ENCODE results near the gene PLEKHG3. TPM values are rescaled to one million over a fixed set of nuclear protein-coding genes. Genes with fewer than 3 reads are reported as not detected.

The PLEKHG3 gene
- total and polyA plus RNA-seq, 4 donors: 8.4 to 21.3 (median 14.6) TPM

DNA sequence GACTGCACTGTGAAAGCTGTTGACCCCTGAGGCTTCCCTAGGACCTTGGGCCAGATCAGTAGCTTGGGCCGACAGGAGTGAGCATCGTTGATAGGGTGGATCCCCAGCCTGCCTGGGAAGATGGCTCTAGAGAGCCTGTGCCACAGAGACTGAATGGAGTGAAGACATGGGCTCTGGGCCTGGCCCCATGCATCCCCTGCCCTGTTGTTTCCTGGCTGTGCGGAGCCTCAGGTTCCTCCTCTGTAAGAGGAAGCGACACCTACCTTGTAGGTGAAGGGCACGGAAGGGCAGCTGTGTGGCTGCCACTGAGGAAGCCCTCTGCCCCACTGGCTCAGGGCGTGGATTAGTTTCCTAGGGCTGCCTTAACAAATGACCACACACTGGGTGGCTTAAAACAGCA is 23.9 kb downstream of the PLEKHG3 start:
- 92% methylated on average over 6 of the region's 6 CpGs for WGBS
- Histone ChIP-seq H3K27me3 (ENCODE audit: control insufficient read depth in 4 of 4, insufficient read depth in 4 of 4, low read length in 3 of 4) (no peaks in the 10 kb centered on the region), H3K4me1 (ENCODE audit: control insufficient read depth in 4 of 4, insufficient read depth in 4 of 4, low read length in 3 of 4) (peaks cover 0 to 17% (median 7%) of the 10 kb centered on the region in 4 donors), H3K27ac (ENCODE audit: low read depth in 1 of 2, low read length in 2 of 2) (no peak overlapping the region), H3K36me3 (ENCODE audit: control insufficient read depth in 4 of 4, insufficient read depth in 3 of 4, low read depth in 1 of 4, low read length in 3 of 4) (peaks cover 12 to 45% (median 29%) of the 10 kb centered on the region in 4 donors), H3K9me3 (ENCODE audit: control insufficient read depth in 4 of 4, low read length in 3 of 4) (no peaks in the 10 kb centered on the region), H3K4me3 (ENCODE audit: low read depth in 1 of 3, low read length in 3 of 3) (no peak overlapping the region), H3K9ac (ENCODE audit: low read depth in 1 of 2, low read length in 2 of 2) (no peak overlapping the region)
- TF ChIP-seq HNF4A (conservative IDR thresholded peaks at IDR 0.05) (no peak), TAF1 (conservative IDR thresholded peaks at IDR 0.05) (no peak), REST (IDR thresholded peaks at IDR 0.05) (no peak), NR2F2 (IDR thresholded peaks at IDR 0.05) (no peak)
- TF ChIP-seq, protein P1, sequence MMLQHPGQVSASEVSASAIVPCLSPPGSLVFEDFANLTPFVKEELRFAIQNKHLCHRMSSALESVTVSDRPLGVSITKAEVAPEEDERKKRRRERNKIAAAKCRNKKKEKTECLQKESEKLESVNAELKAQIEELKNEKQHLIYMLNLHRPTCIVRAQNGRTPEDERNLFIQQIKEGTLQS (IDR thresholded peaks at IDR 0.05): no peak
- TF ChIP-seq, protein P2, sequence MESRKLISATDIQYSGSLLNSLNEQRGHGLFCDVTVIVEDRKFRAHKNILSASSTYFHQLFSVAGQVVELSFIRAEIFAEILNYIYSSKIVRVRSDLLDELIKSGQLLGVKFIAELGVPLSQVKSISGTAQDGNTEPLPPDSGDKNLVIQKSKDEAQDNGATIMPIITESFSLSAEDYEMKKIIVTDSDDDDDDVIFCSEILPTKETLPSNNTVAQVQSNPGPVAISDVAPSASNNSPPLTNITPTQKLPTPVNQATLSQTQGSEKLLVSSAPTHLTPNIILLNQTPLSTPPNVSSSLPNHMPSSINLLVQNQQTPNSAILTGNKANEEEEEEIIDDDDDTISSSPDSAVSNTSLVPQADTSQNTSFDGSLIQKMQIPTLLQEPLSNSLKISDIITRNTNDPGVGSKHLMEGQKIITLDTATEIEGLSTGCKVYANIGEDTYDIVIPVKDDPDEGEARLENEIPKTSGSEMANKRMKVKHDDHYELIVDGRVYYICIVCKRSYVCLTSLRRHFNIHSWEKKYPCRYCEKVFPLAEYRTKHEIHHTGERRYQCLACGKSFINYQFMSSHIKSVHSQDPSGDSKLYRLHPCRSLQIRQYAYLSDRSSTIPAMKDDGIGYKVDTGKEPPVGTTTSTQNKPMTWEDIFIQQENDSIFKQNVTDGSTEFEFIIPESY (IDR thresholded peaks at IDR 0.05): no peak
- no peak for DNase-seq (ENCODE audit: low spot score)

DNA sequence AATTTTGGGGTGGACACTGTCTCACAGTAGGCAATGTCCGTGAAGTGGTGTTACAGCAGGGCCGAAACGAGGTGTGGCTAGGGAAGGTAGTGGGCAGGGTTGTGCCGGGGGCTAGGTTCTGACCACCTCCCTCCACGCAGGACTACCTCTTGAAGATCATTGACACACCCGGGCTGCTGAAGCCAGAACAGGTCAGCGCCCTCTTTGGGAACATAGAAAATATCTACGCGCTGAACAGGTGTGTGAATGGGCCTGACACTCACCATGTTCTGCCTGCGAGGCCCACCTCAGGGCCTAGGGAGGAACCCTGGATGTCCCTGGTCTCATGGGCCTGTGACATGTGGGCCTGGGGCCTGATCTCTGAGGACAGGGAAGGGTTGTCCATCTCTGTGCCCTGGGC is 24.6 kb downstream of the PLEKHG3 start:
- no peak for TF ChIP-seq GABPA (IDR thresholded peaks at IDR 0.05 in 1 of 2, conservative IDR thresholded peaks at IDR 0.05 in 1 of 2)
- TF ChIP-seq SP1 (IDR thresholded peaks at IDR 0.05): no peak
- TF ChIP-seq, protein P1 (IDR thresholded peaks at IDR 0.05): no peak
- TF ChIP-seq TAF1 (conservative IDR thresholded peaks at IDR 0.05): no peak
- TF ChIP-seq JUND (IDR thresholded peaks at IDR 0.05): no peak
- no peak for TF ChIP-seq YY1 (IDR thresholded peaks at IDR 0.05)
- no peak for TF ChIP-seq FOXA1 (IDR thresholded peaks at IDR 0.05)
- TF ChIP-seq REST (IDR thresholded peaks at IDR 0.05): no peak
- TF ChIP-seq NR2F2 (IDR thresholded peaks at IDR 0.05): no peak
- H3K36me3 ChIP-seq (ENCODE audit: control insufficient read depth in 4 of 4, insufficient read depth in 3 of 4, low read depth in 1 of 4, low read length in 3 of 4): peaks cover 12 to 52% (median 33%) of the 10 kb centered on the region in 4 donors
- H3K9ac ChIP-seq (ENCODE audit: low read depth in 1 of 2, low read length in 2 of 2): no peak overlapping the region
- 97% methylated on average over 10 of the region's 10 CpGs for WGBS
- no peaks in the 10 kb centered on the region for H3K27me3 ChIP-seq (ENCODE audit: control insufficient read depth in 4 of 4, insufficient read depth in 4 of 4, low read length in 3 of 4)
- no peak overlapping the region for H3K27ac ChIP-seq (ENCODE audit: low read depth in 1 of 2, low read length in 2 of 2)
- peaks cover 0 to 15% (median 6%) of the 10 kb centered on the region in 4 donors for H3K4me1 ChIP-seq (ENCODE audit: control insufficient read depth in 4 of 4, insufficient read depth in 4 of 4, low read length in 3 of 4)
- DNase-seq (ENCODE audit: low spot score): no peak
- no peak overlapping the region for H3K4me3 ChIP-seq (ENCODE audit: low read depth in 1 of 3, low read length in 3 of 3)
- H3K9me3 ChIP-seq (ENCODE audit: control insufficient read depth in 4 of 4, low read length in 3 of 4): no peaks in the 10 kb centered on the region

Data from liver (tissue), 9 donors.